Muscle of back (tissue), 11 donors: Measurements from ENCODE around the gene PIEZO1. TPM values are rescaled to one million over a fixed set of nuclear protein-coding genes. Genes with fewer than 3 reads are reported as not detected.
A peak's percentile ranks its signal among the peaks of the same experiment; 100 is the strongest.

Experiments used
- DNase-seq, 3 donors: peaks; one replicate each; pipeline versions ENCODE4 v3.0.0 to v3.0.0-alpha.2; 2013
- polyA plus RNA-seq, 10 donors: library from polyadenylated mRNA; unstranded; fragments of 120-200 nt; gene quantifications; one replicate each; pipeline ENCODE4 v1.2.1, GENCODE V29; 2013; ENCODE audit not compliant: insufficient read length in 10 of 10

The PIEZO1 gene
- polyA plus RNA-seq, 10 donors = 36.6 to 61.8 (median 55.6) TPM

GRCh38 chr16:88768071-88768783 lies 16.8 kb downstream of the PIEZO1 start:
- peak in 2 of 3 donors; percentile 58 to 72 for DNase-seq

GRCh38 chr16:88767546-88768070 lies 17.4 kb downstream of the PIEZO1 start:
- no peak for DNase-seq

GRCh38 chr16:88766975-88767374 lies 18.0 kb downstream of the PIEZO1 start:
- DNase-seq = no peak

GRCh38 chr16:88764913-88765349 lies 20.1 kb downstream of the PIEZO1 start:
- no peak for DNase-seq

- DNase-seq = no peak
Measured at GRCh38 chr16:88764080-88764479, 20.9 kb downstream of the PIEZO1 start.

GRCh38 chr16:88763502-88764053 lies 21.4 kb downstream of the PIEZO1 start:
- DNase-seq = no peak

GRCh38 chr16:88762941-88763340 lies 22.1 kb downstream of the PIEZO1 start:
- no peak for DNase-seq

- no peak for DNase-seq
Measured at GRCh38 chr16:88762258-88762870, 22.7 kb downstream of the PIEZO1 start.

GRCh38 chr16:88761830-88762229 lies 23.2 kb downstream of the PIEZO1 start:
- no peak for DNase-seq

- DNase-seq = no peak
Measured at GRCh38 chr16:88761143-88761534, 23.9 kb downstream of the PIEZO1 start.

GRCh38 chr16:88760424-88761142 lies 24.4 kb downstream of the PIEZO1 start:
- no peak for DNase-seq

- DNase-seq = no peak
Measured at GRCh38 chr16:88759976-88760350, 25.1 kb downstream of the PIEZO1 start.

- DNase-seq = peak in 1 of 3 donors; percentile 41
Measured at GRCh38 chr16:88759245-88759975, 25.6 kb downstream of the PIEZO1 start.

- no peak for DNase-seq
Measured at GRCh38 chr16:88758944-88759244, 26.1 kb downstream of the PIEZO1 start.

- DNase-seq = no peak
Measured at GRCh38 chr16:88758227-88758943, 26.6 kb downstream of the PIEZO1 start.

GRCh38 chr16:88755745-88756443 lies 29.1 kb downstream of the PIEZO1 start:
- DNase-seq = no peak

GRCh38 chr16:88754912-88755744 lies 29.9 kb downstream of the PIEZO1 start:
- no peak for DNase-seq

- no peak for DNase-seq
Measured at GRCh38 chr16:88754109-88754911, 30.7 kb downstream of the PIEZO1 start.

GRCh38 chr16:88753602-88754001 lies 31.4 kb downstream of the PIEZO1 start:
- no peak for DNase-seq
